Activated effector memory CD4-positive, alpha-beta T cell treated with Interleukin-2 at 50 U/mL for 16 hours (primary cell): Measurements from ENCODE around the gene ADCK2.
A peak's percentile ranks its signal among the peaks of the same experiment; 100 is the strongest.
"Not testable (repeated sequence)": the region's sequence is repeated elsewhere in the genome, so short reads cannot be mapped to it uniquely, and the experiment has no call there.

Source experiments
- DNase-seq: peaks from one replicate; pipeline ENCODE4 v3.0.0-alpha.2; 2020

Gene ADCK2

DNA sequence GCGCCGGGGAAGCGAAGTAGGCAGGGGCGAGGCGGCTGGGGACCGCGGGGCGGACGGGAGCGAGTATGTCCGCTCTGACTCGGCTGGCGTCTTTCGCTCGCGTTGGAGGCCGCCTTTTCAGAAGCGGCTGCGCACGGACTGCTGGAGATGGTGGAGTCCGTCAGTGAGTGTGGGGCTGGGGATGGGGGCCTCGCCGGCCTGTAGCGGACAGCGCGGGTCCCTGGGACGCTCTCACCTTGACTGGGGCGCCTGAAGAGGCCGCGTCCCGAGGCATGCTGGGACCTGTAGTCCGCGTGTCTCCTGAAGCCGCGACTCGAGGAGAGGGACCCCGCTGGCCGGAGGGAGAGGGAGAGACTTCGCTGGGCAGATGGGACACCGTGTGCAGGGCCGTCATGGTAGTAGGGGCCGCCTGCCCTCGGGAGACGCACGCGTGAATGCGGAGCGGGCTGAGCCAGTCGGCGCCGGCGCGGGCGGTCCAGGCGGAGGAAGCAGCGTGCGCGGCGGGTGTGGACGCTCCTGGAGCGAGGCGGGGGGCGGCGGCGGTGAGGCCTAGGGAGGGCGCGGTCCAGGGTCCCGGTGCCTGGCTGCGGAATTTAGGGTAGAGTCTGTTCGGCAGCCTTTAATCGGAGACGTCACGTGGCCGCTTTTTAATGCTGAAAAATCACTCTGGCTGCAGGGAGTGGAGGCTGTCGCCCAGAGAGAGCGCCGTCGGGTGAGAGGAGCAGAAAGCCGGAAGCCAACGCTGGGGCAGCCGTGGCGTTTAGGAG lies 24.1 kb downstream of the ADCK2 start, which contains the start of gene NDUFB2:
TSS of gene NDUFB2 (plus strand) at position 29 of the 767 bp plus-strand sequence. CDS start at position 66, 37 bp downstream.
- DNase-seq, result no peak

DNA sequence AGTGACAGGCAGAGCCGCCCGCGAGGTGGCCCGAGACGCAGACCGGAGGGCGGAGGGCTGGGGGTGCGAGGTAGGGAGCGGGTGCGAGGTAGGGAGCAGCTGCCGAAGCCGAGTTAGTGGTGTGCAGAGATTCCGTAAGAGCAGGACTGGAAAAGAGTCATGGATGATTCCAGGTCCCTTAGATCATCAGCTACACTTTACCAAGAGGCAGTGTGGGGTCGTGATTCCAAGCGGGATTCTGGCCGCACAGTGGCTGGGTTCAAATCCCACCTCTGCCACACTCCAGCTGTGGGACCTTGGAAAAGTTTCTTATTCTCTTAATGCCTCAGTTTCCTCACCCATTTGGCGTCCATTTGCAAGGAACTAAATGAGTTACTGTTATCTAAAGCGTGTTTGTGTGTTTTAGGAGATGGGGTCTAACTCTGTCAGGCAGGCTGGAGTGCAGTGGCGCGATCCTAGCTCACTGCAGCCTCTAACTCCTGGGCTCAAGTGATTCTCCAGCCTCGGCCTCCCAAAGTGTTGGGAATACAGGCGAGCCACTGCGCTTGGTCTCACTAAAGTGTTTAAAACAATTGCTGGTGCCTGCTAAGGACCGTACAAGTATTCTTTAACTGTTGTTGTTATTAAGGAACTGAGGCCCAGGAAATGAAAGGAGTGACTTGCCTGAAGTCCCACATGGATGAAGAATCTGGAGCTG lies 24.9 kb downstream of the ADCK2 start:
- no peak for DNase-seq

DNA sequence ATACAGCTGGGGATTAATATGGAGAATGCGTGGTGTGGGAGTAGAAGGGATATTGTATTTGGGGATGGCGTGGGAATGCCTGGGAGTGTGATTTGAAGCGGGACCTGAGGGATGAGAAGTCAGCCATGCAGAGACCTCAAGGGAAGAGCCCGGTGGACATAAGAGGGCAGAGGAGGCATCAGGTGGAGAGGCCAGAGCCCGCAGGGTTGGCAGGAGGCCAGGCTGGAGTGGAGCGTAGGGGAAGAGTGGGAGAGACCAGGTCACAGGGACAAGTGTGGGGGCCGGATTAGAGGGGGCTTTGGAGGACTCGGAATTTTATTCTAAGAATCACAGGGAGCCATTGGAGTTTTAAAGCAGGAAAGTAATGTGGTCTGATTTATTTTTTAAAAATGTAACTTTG lies 25.7 kb downstream of the ADCK2 start:
- DNase-seq, result no peak

DNA sequence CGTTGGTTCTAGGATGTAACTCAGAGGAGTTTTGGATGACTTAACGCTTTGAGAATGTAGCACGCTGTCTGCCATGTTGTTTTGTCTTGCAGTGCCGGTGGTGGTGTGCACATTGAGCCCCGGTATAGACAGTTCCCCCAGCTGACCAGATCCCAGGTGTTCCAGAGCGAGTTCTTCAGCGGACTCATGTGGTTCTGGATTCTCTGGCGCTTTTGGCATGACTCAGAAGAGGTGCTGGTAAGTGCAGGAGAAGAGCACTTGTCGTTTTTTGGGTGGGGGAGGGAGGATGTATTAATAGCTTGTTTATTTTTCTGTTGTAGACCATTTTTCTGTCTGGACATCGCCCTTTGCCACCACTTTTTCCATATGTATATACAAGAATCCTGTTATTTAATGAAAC lies 30.0 kb downstream of the ADCK2 start:
- no peak for DNase-seq

DNA sequence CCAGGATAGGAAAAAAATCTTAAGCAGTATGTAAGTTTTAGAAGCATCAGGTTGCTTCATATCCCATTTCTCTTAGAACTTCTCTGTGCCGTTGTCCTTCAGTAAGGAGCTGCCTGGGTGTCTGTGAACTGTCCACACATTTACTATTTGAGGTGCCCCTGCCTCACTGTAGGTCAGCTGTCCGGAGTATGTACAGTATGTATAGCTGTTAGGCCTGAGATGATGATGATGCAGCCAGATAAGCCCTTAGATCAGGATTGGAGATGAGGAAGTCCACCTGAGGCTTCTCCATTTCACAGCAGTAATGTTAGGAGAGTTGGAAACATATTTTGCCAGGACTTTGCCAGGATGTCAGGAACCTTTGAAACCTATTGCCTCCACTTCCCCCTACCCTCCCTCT lies 31.5 kb downstream of the ADCK2 start:
- no peak for DNase-seq

DNA sequence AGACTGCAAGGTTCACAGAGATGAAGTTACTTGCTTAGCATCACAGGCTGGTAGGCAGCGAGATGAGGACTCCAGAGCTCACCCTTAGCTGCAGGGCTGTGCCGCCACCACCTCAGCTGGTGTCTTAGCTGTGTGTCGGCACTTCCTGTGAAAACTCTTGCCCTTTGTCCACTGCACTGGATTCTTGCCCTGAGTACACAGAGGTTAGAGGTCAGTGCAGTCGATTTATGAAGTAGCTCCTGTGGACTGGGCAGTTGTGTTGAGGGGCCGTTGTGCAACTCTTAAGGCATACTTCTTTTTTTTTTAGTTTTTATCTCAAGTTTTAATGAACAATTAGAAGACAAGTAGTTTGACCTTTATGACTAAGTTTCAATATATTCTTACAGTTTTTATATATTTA lies 34.4 kb downstream of the ADCK2 start:
- DNase-seq, result no peak

DNA sequence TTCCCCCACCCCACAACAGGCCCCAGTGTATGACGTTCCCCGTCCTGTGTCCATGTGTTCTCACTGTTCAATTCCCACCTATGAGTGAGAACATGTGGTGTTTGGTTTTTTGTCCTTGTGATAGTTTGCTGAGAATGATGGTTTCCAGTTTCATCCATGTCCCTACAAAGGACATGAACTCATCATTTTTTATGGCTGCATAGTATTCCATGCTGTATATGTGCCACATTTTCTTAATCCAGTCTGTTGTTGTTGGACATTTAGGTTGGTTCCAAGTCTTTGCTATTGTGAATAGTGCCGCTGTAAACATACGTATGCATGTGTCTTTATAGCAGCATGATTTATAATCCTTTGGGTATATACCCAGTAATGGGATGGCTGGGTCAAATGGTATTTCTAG lies 36.0 kb downstream of the ADCK2 start:
- not testable (repeated sequence) for DNase-seq

DNA sequence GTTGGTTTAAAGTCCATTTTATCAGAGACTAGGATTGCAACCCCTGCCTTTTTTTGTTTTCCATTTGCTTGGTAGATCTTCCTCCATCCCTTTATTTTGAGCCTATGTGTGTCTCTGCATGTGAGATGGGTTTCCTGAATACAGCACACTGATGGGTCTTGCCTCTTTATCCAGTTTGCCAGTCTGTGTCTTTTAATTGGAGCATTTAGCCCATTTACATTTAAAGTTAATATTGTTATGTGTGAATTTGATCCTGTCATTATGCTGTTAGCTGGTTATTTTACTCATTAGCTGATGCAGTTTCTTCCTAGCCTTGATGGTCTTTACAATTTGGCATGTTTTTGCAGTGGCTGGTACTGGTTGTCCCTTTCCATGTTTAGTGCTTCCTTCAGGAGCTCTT lies 39.6 kb downstream of the ADCK2 start:
- DNase-seq, result not testable (repeated sequence)

DNA sequence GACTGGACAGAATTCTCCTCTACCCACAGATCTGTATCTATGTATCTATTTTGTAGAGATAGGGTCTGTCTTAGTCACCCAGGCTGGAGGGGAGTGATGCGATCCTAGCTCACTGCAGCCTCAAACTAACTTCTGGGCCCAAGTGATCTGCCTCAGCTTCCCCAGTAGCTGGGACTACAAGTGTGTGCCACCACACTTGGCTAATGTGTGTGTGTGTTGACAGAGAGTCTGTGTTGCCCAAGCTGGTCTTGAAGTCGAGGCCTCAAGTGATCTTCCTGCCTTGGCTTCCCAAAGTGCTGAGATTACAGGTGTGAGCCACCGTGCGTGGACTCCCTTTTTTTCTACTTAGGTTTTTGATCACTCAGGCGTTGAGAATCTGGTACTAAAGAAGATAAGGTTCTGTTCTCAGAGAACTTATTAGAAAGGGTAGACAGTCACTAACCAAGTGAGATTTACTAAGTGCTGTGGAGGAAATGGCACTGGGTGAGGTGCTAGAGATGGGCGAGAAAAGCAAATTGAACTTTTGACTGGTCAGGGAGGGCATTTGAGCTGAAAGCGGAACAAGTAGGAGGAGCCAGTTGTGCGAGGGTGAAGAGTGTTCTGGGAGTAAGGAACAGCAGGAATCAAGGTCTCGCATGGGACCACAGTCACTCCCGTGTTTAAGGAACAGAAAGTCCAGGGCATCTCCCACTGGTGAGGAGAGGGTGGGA lies 41.7 kb downstream of the ADCK2 start:
- DNase-seq, result no peak

DNA sequence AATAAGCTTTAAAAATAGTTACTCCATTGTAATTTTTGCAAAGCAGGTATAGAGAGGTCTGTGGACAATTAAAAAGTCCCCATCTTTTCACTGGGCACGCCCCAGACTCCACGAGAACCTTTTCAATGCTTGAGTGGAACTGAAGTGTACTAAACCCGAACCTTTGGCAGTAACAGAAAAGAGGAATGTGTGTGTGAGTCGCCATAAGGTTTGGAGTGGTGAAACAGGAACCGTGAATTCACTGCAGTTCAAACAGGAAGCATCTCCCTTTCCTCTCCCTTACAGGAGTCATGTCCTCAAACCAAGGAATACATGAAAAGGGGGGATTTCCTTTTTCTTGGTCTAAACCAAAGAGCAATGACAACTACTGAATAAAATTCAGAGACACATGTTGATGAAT lies 47.0 kb downstream of the ADCK2 start:
- DNase-seq, result no peak

DNA sequence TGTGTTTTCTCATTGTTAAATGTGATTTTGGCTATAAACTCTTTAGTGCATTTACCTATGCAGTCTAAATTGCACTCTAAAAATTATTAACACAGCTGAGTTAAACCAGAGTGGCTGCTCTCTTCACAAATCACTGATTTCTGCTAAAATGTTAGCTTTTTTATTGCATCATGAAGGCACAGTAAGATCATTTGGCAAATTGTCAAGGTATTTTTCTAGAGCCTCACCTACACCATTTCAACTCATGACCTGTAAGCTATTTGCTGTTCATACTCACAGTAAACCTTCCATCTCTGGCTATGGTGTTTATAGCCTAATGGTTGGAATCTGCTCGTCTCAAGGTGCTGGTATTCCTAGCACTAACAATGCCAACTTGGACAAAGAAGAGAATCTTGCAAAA lies 49.5 kb downstream of the ADCK2 start:
- no peak for DNase-seq

DNA sequence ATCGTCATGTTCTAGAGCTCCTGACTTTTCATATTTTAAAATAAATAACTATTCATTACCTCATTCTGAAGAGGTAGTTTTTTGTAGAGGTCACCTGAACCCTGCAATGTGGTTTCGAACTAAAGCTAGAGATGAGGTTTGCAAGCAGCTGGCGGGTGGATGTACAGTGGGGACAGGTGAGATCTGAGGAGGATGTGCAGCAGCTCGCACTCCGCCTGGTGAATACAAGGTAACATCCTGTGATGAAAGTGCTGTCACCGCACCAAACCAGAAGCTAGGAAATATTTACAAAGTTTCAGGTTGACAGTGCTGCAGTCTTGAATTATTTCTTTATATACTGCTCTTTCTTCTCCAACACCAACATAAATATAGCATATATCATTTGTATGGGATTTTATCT lies 50.3 kb downstream of the ADCK2 start:
- peak; percentile 6 for DNase-seq

DNA sequence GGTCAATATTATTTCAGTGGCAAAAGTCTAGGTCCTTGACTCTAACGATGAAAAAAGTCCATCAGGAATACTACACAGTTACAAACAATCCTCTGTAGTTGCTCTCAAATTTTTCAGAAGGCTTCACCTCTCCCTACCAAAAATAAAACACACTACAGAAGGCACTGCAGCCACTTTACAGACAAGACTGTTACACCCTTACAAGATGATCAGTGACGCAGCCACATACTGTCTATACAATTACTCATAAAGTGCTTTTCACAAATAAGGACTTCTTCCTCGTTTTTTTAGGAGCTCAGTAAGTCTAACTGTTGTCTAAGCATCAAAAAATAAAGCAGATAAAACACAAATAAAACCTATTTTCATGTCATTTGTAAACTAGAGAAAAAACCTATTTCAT lies 50.8 kb downstream of the ADCK2 start:
- DNase-seq, result no peak

DNA sequence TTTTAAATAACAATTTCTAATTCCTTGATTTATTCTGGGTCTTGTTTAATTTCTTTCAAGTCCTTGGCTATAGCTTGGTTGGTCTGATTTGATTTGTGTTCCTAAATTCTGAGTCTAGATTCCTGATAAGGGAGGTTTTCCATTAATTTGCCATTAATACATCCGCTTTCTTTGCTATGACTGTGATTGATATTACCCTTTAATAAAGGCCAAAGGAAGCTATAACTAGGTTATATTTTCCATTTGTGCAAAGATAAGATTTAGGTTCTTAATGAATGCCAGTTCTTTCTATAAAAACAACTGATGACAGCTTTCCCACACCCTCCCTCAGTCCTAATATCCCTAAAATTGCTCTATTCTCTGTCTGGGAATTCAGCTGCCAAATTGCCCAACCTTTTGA lies 52.0 kb downstream of the ADCK2 start:
- no peak for DNase-seq

DNA sequence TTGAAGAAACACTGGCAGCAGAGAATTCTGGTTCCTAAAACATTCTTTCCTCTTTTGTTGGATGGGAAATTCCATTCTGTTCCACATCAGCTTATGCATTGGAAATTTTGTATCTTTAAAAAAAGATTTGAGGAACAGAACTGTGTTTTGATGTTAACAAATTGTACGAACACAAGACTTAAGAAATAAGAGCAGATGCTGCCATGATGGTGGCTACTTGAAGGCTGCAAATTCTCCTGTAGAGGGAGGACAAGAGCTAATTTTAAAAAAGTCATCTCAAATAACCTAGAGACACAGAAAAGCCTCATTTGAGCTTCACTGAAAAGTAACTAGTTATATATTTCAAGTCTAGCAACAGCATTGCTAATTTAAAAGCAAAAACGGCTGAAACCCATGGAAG lies 53.5 kb downstream of the ADCK2 start:
- DNase-seq, result no peak

DNA sequence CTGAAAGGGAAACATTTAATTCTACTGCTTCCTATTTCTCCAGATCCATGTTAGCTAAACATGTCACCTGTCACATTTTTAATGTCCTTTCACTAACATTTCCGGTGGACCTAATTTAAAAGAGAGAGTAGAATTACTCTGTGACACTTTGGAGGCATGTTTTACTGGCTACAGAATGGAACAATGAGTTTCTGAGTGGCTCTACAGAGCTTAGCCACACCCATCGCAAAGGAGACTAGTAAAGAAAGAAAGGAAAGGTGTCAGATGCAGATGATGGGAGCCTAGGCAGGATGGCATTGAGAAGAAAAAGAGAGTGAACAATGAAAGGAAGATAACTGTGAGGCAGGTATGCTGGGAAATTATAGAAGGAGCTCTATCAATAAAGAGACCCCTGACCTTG lies 59.7 kb downstream of the ADCK2 start:
- DNase-seq, result no peak

DNA sequence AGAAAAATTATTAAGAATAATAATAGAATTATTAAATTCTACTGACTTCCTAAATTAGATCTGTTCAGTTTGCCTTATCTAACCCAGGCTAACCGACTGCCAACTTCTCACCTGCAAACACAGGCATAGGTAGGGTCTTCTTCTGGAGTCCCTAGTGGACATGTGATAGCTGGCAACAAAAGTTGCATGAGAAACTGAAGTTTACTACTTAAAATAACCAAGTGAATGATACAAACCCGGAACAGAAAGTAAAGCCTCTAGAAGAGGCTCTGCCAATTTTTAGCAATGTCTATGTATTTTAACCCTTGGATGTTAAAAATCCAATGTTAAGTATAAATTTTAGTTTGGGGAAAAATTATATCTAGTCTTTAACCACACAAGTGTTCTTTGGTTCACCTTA lies 61.4 kb downstream of the ADCK2 start:
- DNase-seq, result no peak

DNA sequence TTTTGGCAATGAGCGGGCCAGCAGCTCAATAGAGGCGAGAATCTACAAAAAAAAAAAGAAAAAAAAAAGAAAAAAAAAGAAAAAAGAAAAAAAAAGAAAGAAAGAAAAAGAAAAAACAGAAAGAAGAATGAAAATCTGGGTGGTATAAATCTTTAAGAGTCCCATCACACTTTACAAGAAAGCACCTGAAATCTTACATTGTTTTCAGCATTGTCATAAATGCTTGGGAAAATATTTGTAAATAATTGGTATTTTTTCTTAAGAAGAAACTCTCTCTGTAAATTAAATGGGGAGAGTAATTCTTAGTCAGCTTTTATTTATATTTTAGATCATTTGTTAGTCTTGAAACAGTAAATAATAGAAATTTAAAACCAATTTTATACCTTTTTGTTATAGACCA lies 62.0 kb downstream of the ADCK2 start:
- no peak for DNase-seq

DNA sequence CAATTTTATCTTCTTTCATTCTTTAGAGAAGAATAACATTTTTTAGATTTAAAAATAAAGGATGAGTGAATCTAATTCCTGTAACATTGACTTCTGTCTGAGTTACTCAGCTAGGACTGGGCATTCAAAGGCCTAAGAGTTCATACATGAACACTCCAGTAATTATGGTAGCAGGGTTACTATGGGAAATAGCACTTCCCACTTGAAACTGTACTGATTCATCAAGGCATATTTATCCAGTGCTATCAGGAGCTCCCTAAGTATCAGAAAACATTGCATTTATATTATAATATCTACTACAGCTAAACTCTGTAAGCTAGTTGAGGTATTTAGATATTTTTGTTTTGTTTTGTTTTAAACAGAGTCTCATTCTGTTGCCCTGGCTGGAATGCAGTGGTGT lies 65.5 kb downstream of the ADCK2 start:
- DNase-seq, result no peak

DNA sequence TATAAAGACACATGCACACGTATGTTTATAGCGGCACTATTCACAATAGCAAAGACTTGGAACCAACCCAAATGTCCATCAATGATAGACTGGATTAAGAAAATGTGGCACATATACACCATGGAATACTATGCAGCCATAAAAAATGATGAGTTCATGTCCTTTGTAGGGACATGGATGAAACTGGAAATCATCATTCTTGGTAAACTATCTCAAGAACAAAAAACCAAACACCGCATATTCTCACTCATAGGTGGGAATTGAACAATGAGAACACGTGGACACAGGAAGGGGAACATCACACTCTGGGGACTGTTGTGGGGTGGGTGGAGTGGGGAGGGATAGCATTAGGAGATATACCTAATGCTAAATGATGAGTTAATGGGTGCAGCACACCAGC lies 70.5 kb downstream of the ADCK2 start:
- DNase-seq, result not testable (repeated sequence)

DNA sequence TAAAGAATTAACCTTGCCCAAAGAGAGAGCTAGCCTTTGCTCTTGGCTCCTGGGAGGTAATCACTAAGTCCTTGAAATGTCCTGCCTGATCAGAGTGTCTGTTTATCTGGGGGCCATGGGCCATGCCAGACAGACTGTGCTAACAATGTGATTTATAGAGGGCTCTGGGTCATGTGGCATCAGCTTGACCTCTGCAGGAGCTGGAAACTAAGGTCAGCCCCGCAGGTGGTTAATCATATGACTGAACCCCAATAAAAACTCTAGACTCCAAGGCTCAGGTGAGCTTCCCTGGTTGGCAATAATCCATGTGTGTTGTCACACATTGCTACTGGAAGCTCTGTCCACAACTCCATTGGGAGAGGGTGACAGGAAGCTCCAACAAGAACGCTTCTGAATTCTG lies 71.3 kb downstream of the ADCK2 start:
- no peak for DNase-seq
